ENCODE data around the gene LRCOL1.
A peak's percentile ranks its signal among the peaks of the same experiment; 100 is the strongest.

LRCOL1 gene

GRCh38 chr12:132603240-132604150, 6.9 kb downstream of the LRCOL1 start (continued):
- TF ChIP-seq ZSCAN30 (tag by site-specific recombination; IDR thresholded peaks at IDR 0.05) = no peak
- no peak for TF ChIP-seq ZNF561 (tag by site-specific recombination; IDR thresholded peaks at IDR 0.05; ENCODE audit: borderline replicate concordance)

DNA sequence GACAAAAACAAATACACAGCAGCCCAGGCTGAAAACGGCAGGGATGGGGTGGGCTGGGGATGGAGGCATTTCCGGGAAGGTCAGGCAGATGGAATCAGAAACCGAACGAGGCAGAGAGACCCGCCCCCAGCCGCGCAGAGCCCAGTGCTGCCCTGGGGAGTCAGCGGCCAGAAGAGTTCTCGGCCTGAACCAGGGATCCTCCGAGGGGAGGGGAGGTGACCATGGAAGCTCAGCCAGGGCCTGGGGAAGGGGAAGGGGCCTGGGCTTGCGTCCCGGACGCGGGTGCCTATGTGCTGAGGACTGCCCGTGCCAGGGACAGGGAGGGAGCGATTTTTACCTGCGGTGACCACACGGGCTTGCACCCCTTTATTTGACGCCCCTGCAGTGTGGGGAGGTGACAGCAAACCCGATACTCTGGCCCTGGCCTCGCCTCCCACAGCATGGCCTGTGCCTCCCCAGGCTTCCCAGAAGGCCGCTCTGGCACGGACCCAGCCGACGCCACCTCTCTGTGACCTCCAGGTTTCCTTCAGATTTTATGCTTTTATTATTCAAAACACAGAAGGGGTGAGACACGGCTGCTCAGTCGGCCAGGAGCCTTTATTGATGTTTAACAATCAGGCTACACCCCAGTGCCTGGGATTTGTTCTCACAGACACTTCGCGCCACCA, 7.7 kb downstream of the LRCOL1 start:
- TF ChIP-seq ZNF23 (tag by site-specific recombination; IDR thresholded peaks at IDR 0.05; ENCODE audit: borderline replicate concordance) = no peak
- peak; percentile 41; the same call in 1 of the 2 replicates for TF ChIP-seq PRDM10 (tag by site-specific recombination; IDR thresholded peaks at IDR 0.05)
- no peaks in the 10 kb centered on the region for H3K36me3 ChIP-seq (ENCODE audit: control insufficient read depth in 2 of 2, insufficient read depth in 1 of 2, low read length in 2 of 2)
- no peak overlapping the region for H3K4me3 ChIP-seq (ENCODE audit: low read depth, low read length)
- H3K27ac ChIP-seq (ENCODE audit: extremely low read depth, low read depth, low read length) = no peak overlapping the region
- H3K4me1 ChIP-seq (ENCODE audit: control insufficient read depth, insufficient read depth, low read length) = no peaks in the 10 kb centered on the region
- POLR2A ChIA-PET = no interaction called here
- no peaks in the 10 kb centered on the region for H3K9me3 ChIP-seq (ENCODE audit: control insufficient read depth, insufficient read depth, low read depth, low read length)
- CTCF ChIA-PET = interaction anchor here (0.7 to 4.9 kb wide), 2 partner anchors 9 to 12 kb away, joined by 4 to 32 read pairs; no protein-coding TSS in a partner anchor

DNA sequence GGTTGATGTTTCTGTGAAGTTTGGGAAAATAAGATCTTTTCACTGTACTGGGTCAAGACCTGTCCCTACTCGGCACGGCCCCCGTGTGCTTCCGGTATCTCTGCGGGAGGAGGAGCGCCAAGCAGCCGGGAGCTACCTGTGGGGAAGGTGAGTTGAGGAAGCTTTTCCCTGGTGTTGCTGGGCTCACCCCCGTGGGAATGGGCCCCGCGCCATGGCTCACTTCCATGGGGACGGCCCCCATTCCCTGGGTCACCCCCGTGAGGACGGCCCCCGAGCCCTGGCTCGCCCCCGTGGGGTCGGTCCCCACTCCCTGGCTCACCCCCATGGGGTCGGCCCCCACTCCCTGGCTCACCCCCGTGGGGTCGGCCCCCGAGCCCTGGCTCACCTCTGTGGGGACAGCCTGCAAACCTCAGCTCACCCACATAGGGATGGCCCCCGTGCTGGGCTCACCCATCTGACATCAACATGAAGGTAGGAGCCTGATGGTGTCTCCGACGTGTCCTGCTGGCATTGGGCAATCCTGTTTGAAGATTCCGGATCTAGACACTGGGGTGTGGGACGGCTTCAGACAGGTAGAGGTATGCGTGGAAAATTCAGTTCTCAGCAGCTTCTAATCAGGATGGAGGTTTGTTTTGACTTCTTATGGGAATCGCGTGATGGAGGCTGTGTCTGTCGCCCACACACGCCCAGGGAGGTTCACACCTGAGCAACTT, 9.1 kb downstream of the LRCOL1 start:
- ChIA-PET CTCF (interaction anchor here (0.7 to 4.9 kb wide), 5 partner anchors 9 to 286 kb away, joined by 3 to 32 read pairs (median 4); partner anchors contain the start of genes CHFR and LRCOL1), POLR2A (no interaction called here)
- Histone ChIP-seq H3K9me3 (ENCODE audit: control insufficient read depth, insufficient read depth, low read depth, low read length) (no peaks in the 10 kb centered on the region), H3K27ac (ENCODE audit: extremely low read depth, low read depth, low read length) (no peak overlapping the region), H3K4me3 (ENCODE audit: low read depth, low read length) (no peak overlapping the region), H3K4me1 (ENCODE audit: control insufficient read depth, insufficient read depth, low read length) (0 out of 2 replicates have a peak, but pooled peaks cover 3% of the 10 kb centered on the region), H3K36me3 (ENCODE audit: control insufficient read depth in 2 of 2, insufficient read depth in 1 of 2, low read length in 2 of 2) (no peaks in the 10 kb centered on the region)
- TF ChIP-seq GLIS2 (tag by site-specific recombination; IDR thresholded peaks at IDR 0.05) (peak; percentile 64), ZNF169 (tag by site-specific recombination; IDR thresholded peaks at IDR 0.05) (no peak)

DNA sequence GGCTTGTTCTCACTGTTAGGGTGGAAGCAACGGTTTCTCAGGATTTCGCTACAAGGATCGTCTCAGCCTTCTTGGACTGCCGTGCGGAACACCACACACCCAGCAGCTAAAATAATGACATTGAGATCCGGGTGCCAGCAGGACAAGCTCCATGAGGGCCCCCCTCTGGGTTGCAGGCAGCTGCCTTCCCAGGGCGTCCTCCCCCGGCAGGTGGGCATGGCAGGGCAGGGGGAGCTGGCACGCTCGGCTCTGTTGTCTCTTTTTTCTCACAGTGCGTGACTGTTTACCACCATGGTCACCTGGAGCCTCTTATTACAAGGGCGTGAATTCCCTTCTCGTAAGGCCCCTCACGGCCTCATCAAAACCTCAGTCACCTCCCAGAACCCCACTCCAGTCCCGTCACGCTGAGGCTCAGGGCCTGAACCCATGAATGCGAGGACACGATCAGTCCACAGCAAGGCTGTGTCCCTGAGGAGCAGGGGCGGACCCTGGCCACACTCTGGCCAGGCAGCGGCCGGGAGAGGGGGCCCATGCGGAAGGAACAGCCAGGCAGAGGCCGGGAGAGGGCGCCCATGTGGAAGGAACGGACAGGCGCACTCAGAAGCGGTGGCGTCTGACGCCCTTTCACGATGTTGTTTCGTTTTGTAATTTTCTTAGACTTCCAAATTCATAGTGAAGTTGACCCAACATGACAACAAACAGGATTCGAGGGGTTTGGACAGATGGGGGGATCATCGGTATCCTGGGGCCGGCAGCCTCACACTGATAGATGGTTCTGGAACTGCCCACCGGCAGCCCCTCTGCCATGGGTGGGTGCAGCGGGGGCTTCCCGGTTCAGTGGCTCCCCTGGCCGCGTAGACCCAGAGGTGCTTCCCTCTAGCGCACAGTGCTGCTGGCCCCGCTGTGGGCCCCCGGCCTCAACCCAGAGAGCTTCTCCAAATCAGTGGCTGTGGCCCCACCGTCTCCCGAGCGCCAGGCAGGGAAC, 10.0 kb downstream of the LRCOL1 start:
- H3K27ac ChIP-seq (ENCODE audit: extremely low read depth, low read depth, low read length) = no peak overlapping the region
- no peak overlapping the region for H3K4me3 ChIP-seq (ENCODE audit: low read depth, low read length)
- CTCF ChIA-PET = interaction anchor here (0.5 to 4.9 kb wide), 6 partner anchors 9 to 38 kb away, joined by 3 to 32 read pairs (median 5); partner anchors contain the start of gene LRCOL1
- H3K9me3 ChIP-seq (ENCODE audit: control insufficient read depth, insufficient read depth, low read depth, low read length) = no peaks in the 10 kb centered on the region
- POLR2A ChIA-PET = no interaction called here
- H3K4me1 ChIP-seq (ENCODE audit: control insufficient read depth, insufficient read depth, low read length) = 0 out of 2 replicates have a peak, but pooled peaks cover 3% of the 10 kb centered on the region
- no peaks in the 10 kb centered on the region for H3K36me3 ChIP-seq (ENCODE audit: control insufficient read depth in 2 of 2, insufficient read depth in 1 of 2, low read length in 2 of 2)
- TF ChIP-seq, protein P1, sequence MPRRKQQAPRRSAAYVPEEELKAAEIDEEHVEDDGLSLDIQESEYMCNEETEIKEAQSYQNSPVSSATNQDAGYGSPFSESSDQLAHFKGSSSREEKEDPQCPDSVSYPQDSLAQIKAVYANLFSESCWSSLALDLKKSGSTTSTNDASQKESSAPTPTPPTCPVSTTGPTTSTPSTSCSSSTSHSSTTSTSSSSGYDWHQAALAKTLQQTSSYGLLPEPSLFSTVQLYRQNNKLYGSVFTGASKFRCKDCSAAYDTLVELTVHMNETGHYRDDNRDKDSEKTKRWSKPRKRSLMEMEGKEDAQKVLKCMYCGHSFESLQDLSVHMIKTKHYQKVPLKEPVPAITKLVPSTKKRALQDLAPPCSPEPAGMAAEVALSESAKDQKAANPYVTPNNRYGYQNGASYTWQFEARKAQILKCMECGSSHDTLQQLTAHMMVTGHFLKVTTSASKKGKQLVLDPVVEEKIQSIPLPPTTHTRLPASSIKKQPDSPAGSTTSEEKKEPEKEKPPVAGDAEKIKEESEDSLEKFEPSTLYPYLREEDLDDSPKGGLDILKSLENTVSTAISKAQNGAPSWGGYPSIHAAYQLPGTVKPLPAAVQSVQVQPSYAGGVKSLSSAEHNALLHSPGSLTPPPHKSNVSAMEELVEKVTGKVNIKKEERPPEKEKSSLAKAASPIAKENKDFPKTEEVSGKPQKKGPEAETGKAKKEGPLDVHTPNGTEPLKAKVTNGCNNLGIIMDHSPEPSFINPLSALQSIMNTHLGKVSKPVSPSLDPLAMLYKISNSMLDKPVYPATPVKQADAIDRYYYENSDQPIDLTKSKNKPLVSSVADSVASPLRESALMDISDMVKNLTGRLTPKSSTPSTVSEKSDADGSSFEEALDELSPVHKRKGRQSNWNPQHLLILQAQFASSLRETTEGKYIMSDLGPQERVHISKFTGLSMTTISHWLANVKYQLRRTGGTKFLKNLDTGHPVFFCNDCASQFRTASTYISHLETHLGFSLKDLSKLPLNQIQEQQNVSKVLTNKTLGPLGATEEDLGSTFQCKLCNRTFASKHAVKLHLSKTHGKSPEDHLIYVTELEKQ (tag by site-specific recombination; IDR thresholded peaks at IDR 0.05; ENCODE audit: borderline replicate concordance) = no peak
- TF ChIP-seq GLIS2 (tag by site-specific recombination; IDR thresholded peaks at IDR 0.05) (peak; percentile 44; the same call in 1 of the 2 replicates), ZNF654 (tag by site-specific recombination; IDR thresholded peaks at IDR 0.05; ENCODE audit: low read depth) (peak; percentile 63), ZNF335 (tag by site-specific recombination; conservative IDR thresholded peaks at IDR 0.05) (peak; percentile 72), CTCF (tag by site-specific recombination; IDR thresholded peaks at IDR 0.05) (peak; percentile 74), KLF8 (tag by site-specific recombination; IDR thresholded peaks at IDR 0.05) (peak; percentile 30; the same call in 1 of the 2 replicates)
